SK-N-SH treated with all-trans-retinoic acid at 6 μM for 48 hours (cell line): ENCODE results near the gene SDR9C7.
"Not testable (repeated sequence)": the region's sequence is repeated elsewhere in the genome, so short reads cannot be mapped to it uniquely, and the experiment has no call there.

ENCODE experiments used
- ATAC-seq: fragments of 200-7000 bp; cut with Tn5 transposase; 3 replicates; pipeline ENCODE4 v1.9.1; 2020; ENCODE audit warnings: mild to moderate bottlenecking, moderate library complexity
- ARNTL ChIP-seq: fragments of 450-650 bp; formaldehyde crosslinking; IDR thresholded peaks from 2 replicates; pipeline ENCODE4 v1.5.0; 2020; ENCODE audit warnings: low read depth, mild to moderate bottlenecking, moderate library complexity, borderline replicate concordance
- BACH2 ChIP-seq: fragments of 250-450 bp; sonication (Bioruptor Pico); IDR thresholded peaks from 2 replicates; pipeline ENCODE4 v1.9.0; 2021; ENCODE audit warnings: mild to moderate bottlenecking, borderline replicate concordance
- CREB5 ChIP-seq: fragments of 250-450 bp; sonication (Bioruptor Pico); IDR thresholded peaks from 2 replicates; pipeline ENCODE4 v1.5.1; 2020; ENCODE audit warnings: low read depth, mild to moderate bottlenecking, moderate library complexity
- CSDC2 ChIP-seq: fragments of 250-450 bp; sonication (Bioruptor Pico); IDR thresholded peaks from 2 replicates; pipeline ENCODE4 v1.5.0; 2020; ENCODE audit warnings: mild to moderate bottlenecking, moderate library complexity
- CSRNP3 ChIP-seq: fragments of 250-450 bp; sonication (Bioruptor Pico); IDR thresholded peaks from 2 replicates; pipeline ENCODE4 v1.5.1; 2021; ENCODE audit warnings: mild to moderate bottlenecking, moderate library complexity
- ESRRG ChIP-seq: fragments of 250-450 bp; sonication (Bioruptor Pico); IDR thresholded peaks from 2 replicates; pipeline ENCODE4 v1.6.1; 2021; ENCODE audit warnings: mild to moderate bottlenecking
- GLIS3 ChIP-seq: fragments of 250-450 bp; sonication (Bioruptor Pico); IDR thresholded peaks from 2 replicates; pipeline ENCODE4 v1.5.0; 2020; ENCODE audit warnings: mild to moderate bottlenecking, moderate library complexity
- ISL1 ChIP-seq: fragments of 250-450 bp; sonication (Bioruptor Pico); IDR thresholded peaks from 2 replicates; pipeline ENCODE4 v2.1.2; 2022; ENCODE audit warnings: mild to moderate bottlenecking, moderate library complexity
- OSR1 ChIP-seq: fragments of 250-450 bp; sonication (Bioruptor Pico); IDR thresholded peaks from 2 replicates; pipeline ENCODE4 v1.8.0; 2022; ENCODE audit warnings: moderate library complexity, mild to moderate bottlenecking, inconsistent platforms
- PATZ1 ChIP-seq: fragments of 250-450 bp; sonication (Bioruptor Pico); IDR thresholded peaks from 2 replicates; pipeline ENCODE4 v1.8.0; 2020; ENCODE audit warnings: mild to moderate bottlenecking, moderate library complexity, borderline replicate concordance
- PPARA ChIP-seq: fragments of 250-450 bp; sonication (Bioruptor Pico); IDR thresholded peaks from 2 replicates; pipeline ENCODE4 v1.5.0; 2020; ENCODE audit warnings: mild to moderate bottlenecking, borderline replicate concordance
- RARB ChIP-seq: fragments of 250-450 bp; sonication (Bioruptor Pico); IDR thresholded peaks from 2 replicates; pipeline ENCODE4 v1.8.0; 2021; ENCODE audit warnings: mild to moderate bottlenecking, moderate library complexity
- TOX ChIP-seq: fragments of 250-450 bp; sonication (Bioruptor Pico); IDR thresholded peaks from 2 replicates; pipeline ENCODE4 v1.8.0; 2021; ENCODE audit warnings: mild to moderate bottlenecking, moderate library complexity, borderline replicate concordance
- TSHZ2 ChIP-seq: fragments of 250-450 bp; sonication (Bioruptor Pico); IDR thresholded peaks from 2 replicates; pipeline ENCODE4 v1.5.0; 2020; ENCODE audit warnings: mild to moderate bottlenecking, moderate library complexity
- ZC3H10 ChIP-seq: fragments of 250-450 bp; sonication (Bioruptor Pico); IDR thresholded peaks from 2 replicates; pipeline ENCODE4 v1.5.1; 2021; ENCODE audit warnings: mild to moderate bottlenecking, moderate library complexity
- ZFP3 ChIP-seq: fragments of 250-450 bp; sonication (Bioruptor Pico); IDR thresholded peaks from 2 replicates; pipeline ENCODE4 v1.5.0; 2020; ENCODE audit warnings: mild to moderate bottlenecking, moderate library complexity
- ZFP30 ChIP-seq: fragments of 450-650 bp; formaldehyde crosslinking; IDR thresholded peaks from 2 replicates; pipeline ENCODE4 v1.5.0; 2022; ENCODE audit warnings: mild to moderate bottlenecking, moderate library complexity
- ZNF565 ChIP-seq: fragments of 450-650 bp; formaldehyde crosslinking; conservative IDR thresholded peaks from 2 replicates; pipeline ENCODE4 v1.5.0; 2020; ENCODE audit warnings: low read depth, mild to moderate bottlenecking, moderate library complexity
- ZNF70 ChIP-seq: fragments of 450-650 bp; formaldehyde crosslinking; IDR thresholded peaks from 2 replicates; pipeline ENCODE4 v1.5.0; 2020; ENCODE audit warnings: mild to moderate bottlenecking, moderate library complexity
- ZNF8 ChIP-seq: fragments of 450-650 bp; formaldehyde crosslinking; IDR thresholded peaks from 2 replicates; pipeline ENCODE4 v1.5.0; 2020; ENCODE audit warnings: mild to moderate bottlenecking, moderate library complexity

Gene SDR9C7

GRCh38 chr12:56897844-56898361 lies 36.3 kb downstream of the SDR9C7 start:
- ATAC-seq: no peak
- no peak for TF ChIP-seq ZFP3 (CRISPR knock-in tag)

- no peak for ATAC-seq
- TF ChIP-seq ZFP30 (CRISPR knock-in tag) (no peak), GLIS3 (CRISPR knock-in tag) (no peak), BACH2 (CRISPR knock-in tag) (no peak), ZNF8 (CRISPR knock-in tag) (no peak), ZC3H10 (CRISPR knock-in tag) (no peak), TOX (CRISPR knock-in tag) (no peak), TSHZ2 (CRISPR knock-in tag) (no peak), ZFP3 (CRISPR knock-in tag) (no peak), CREB5 (no peak), CSDC2 (no peak), PPARA (CRISPR knock-in tag) (no peak), RARB (CRISPR knock-in tag) (no peak), ZNF70 (CRISPR knock-in tag) (no peak), PATZ1 (CRISPR knock-in tag) (no peak), CSRNP3 (CRISPR knock-in tag) (no peak), ARNTL (CRISPR knock-in tag) (no peak), ZNF565 (CRISPR knock-in tag) (no peak)
These were observed 38.1 kb downstream of the SDR9C7 start for GRCh38 chr12:56896082-56896481.

GRCh38 chr12:56894698-56895368 lies 39.4 kb downstream of the SDR9C7 start:
- no peak for ATAC-seq

GRCh38 chr12:56891885-56892284 lies 42.3 kb downstream of the SDR9C7 start:
- not testable (repeated sequence) for ATAC-seq

More at GRCh38 chr12:56894698-56895368, 39.4 kb downstream of the SDR9C7 start:
- TF ChIP-seq TOX (CRISPR knock-in tag): no peak
- no peak for TF ChIP-seq ZNF565 (CRISPR knock-in tag)
- no peak for TF ChIP-seq ESRRG (CRISPR knock-in tag)
- TF ChIP-seq ZFP30 (CRISPR knock-in tag): no peak
- TF ChIP-seq OSR1: no peak
- TF ChIP-seq ZC3H10 (CRISPR knock-in tag): no peak
- no peak for TF ChIP-seq PPARA (CRISPR knock-in tag)
- TF ChIP-seq ZNF8 (CRISPR knock-in tag): no peak
- no peak for TF ChIP-seq ISL1 (CRISPR knock-in tag)
- TF ChIP-seq BACH2 (CRISPR knock-in tag): no peak
- no peak for TF ChIP-seq PATZ1 (CRISPR knock-in tag)
